SIG-M5 treated with dmso at 0.1 percent for 504 hours (cell line): ENCODE measurements around the gene FAM118B.
"Not testable (repeated sequence)": the region's sequence is repeated elsewhere in the genome, so short reads cannot be mapped to it uniquely, and the experiment has no call there.

ENCODE experiments used
- DNase-seq: peaks from one replicate; lab custom pipeline; 2025; ENCODE audit not compliant: unreplicated experiment; lab: John Stamatoyannopoulos, UW

Gene FAM118B

GRCh38 chr11:126217491-126217890 is 5.9 kb downstream of the FAM118B start:
- no peak for DNase-seq

GRCh38 chr11:126219547-126219946 is 8.0 kb downstream of the FAM118B start:
- DNase-seq = no peak

DNA sequence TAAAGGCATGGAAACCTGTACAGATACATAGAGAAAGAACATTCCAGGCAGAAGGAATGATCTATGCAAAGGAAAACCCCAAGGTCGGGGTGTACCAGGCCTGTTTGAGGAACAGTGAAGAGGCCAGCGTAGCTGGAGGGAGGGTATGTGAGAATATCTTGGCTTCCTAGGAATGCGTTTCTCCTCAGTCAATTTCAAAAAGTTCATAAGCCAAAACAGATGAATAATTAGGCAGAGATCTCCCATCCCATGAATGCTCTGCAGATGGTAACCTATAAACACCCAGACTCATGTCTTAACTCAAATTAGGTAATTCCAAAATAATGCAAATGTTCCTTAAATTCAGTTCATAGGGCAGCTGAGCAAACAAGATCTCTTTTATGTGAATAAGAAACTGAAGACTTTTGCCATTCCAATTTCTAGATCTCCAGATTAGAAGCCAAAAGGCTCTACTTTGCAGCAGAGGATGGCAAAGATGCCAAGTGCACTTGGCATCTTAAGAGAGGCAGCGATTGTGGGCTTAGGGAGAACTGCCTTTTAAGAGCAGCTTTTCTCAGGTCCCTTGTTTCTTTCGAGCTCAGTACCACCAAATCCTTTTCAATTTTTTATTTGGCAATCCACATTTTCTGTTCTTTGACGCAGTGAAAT is 13.2 kb downstream of the FAM118B start:
- DNase-seq = no peak

- peak; percentile 5 for DNase-seq
These were observed 13.7 kb downstream of the FAM118B start for GRCh38 chr11:126225295-126225665.

GRCh38 chr11:126226334-126227084 is 14.9 kb downstream of the FAM118B start:
- peak; percentile 41 for DNase-seq

DNA sequence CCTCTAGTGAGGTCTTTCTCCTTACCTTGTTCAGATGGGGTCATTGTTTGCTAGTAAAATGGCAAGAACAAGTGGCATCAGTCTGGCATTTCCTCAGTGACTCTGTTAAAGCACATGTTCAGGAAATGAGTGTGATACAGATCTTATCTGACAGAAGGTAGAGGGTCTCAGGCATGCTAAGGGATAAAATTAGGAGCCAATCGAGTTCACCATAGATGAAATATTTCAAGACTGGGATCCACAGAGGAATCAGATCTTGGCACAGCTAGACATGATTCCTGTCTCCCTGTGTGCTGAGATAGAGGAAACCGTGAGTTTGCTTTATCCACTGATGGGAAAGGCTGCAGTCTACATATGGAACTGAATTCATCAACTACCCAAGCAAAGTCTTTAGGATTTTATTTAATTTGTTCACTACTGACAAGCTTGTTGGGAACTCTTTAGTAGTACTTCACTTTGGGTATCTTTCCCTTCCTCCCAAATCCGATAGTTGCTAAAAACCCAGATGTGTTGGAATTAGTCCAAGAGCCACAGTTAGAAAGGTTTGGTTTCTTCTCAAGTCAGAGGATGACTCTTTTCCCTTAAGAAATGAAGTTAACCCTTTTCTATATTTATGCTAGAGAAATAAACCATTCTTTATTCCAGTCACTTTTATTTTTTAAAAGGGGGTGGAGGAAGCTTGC is 18.4 kb downstream of the FAM118B start:
- no peak for DNase-seq

DNA sequence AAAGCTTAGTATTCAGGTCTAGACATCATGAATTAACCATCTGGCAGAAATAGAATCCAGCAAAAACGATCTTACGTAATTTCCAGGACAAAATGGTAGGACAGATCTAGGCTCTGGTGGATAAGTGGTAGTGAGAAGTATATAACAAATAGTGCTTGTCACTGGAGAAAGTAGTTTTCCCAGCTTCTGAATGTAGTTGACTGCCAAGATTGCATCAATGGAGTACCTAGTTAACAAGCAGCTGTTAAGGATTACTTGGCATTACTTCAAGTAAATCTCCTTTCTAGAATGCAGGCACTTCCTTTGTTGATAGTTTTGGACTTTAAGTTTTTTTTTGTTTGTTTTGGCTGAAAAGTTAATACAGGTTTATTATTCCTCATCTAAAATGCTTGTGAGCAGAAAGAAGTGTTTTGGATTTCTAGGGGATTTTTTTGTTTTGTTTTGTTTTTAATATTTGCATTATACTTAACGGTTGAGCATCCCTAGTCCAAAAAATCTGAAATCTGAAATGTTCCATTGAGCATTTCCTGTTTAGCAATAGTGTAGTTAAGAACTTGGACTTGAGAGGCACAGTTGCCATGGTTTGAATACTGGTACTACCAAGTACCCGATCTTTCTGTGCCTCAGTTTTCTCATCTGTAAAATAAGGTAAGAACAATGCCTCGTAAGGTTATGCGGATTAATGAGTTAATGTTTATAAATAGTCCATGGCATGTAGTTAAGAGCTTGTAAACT is 20.3 kb downstream of the FAM118B start:
- no peak for DNase-seq

DNA sequence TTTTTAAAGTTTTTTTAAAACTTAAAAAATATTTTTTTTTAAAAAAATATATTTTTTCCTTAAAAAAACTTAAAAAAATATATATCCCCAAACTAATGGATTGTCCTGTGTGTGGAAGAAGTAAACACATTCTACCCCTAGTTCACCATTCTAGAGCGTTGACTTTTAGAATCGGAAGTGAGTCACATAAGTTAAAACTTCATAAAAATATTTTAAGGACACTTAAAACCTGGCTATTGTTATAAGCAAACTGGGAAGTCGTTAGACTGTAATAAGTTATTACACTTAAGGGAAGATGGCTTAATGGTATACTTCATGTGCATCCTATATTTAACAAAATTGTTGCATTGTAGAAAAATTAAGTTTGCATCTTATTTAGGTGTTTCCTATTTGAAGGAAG is 21.1 kb downstream of the FAM118B start:
- no peak for DNase-seq

DNA sequence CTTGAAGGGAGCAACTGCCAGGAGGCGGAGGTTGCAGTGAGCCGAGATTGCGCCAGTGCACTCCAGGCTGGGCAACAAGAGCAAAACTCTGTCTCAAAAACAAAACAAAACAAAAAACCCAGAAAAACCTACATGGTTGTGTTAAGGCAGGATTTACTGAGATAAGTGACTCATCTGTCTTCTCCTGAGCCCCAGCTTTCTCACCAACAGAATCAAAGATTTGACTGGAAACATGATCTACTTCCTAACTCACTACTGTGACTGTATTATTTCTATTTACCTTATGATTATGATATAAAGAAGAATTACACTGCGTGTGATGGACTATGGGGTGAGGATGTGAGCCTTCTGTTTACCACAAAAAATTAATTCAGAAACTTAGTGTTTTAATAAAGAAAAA is 21.8 kb downstream of the FAM118B start:
- DNase-seq = no peak

GRCh38 chr11:126246636-126247035 is 35.1 kb downstream of the FAM118B start:
- DNase-seq = no peak

DNA sequence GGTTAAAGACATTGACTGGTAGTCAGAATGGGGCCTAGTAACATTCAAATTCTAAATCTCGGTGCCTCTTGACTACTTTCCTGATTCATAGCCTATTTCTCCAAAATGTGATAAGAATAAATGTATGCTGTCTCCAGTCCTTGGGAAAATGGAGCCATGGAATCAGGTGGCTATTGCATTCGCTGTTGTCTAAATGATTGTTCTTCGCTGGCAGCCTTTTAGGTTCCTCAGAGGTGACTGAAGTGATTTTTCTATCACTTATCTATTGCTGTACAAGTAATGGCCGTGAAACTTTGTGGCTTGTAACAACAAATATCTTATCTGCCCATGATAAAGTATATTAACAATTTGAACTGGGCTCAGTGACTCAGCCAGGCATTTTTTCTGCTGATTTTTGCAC is 41.7 kb downstream of the FAM118B start:
- no peak for DNase-seq

- no peak for DNase-seq
These were observed 43.2 kb downstream of the FAM118B start for GRCh38 chr11:126254819-126255218.

- not testable (repeated sequence) for DNase-seq
These were observed 43.9 kb downstream of the FAM118B start for GRCh38 chr11:126255507-126255906.

GRCh38 chr11:126256216-126256615 is 44.6 kb downstream of the FAM118B start:
- no peak for DNase-seq

GRCh38 chr11:126257144-126257543 is 45.6 kb downstream of the FAM118B start:
- DNase-seq = no peak

DNA sequence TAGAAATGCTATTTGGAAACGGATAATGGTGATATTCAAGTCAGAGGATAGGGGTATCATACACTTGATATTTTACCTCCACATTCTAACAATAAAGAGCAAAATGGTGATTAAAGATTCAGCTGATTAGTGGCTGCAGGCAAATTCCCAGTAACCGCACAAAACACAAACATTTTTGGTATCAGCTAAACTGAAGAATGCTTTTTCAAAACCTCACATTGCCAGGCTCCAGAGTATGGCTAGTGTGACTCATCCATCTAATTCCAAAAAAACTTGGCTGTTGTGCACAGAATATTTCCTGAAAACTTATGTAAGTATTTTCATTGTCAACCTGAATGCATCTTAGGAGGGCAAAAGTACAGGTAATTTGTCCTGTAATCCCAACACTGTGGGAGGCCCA is 46.2 kb downstream of the FAM118B start:
- no peak for DNase-seq

- no peak for DNase-seq
These were observed 50.6 kb downstream of the FAM118B start for GRCh38 chr11:126262216-126262615.

DNA sequence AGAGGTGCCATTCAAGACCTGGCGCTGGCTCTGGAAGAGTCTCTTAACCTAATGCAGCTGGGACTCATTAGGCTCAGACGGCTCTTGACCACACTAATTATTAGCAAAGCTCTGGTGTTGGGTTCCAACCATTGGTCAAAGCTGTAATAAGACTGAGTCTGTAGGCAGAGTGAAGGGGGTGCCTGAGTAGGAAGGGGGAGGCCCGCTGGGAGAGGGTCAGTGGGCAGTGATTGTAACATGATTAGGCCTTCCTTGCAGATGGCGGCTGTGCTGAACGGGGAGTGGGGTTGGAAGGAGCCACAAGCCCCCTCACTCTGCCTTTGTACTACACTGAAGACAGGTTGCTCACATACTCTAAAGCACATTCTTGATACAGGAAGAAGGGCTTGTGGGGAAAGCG is 51.9 kb downstream of the FAM118B start:
- no peak for DNase-seq

GRCh38 chr11:126265811-126266210 is 54.2 kb downstream of the FAM118B start:
- no peak for DNase-seq

- DNase-seq = no peak
These were observed 56.1 kb downstream of the FAM118B start for GRCh38 chr11:126267650-126268049.

DNA sequence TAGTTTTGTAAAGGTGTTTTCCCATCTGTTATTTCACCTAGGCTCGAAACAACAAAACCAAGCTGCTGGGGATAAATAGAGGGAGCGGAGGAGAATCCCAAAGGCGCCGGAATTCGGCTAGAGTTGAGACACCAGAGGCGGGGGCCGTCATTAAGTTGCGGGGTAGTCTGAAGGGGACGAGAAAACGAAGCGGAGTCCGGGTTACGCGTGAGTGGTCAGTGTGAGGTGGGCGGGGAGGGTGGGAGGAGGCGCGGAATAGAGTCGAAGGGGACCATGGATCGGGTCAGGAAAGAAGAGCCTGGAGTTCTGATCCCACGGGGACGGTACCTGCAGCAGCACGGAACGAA is 56.8 kb downstream of the FAM118B start:
- no peak for DNase-seq
